WTC11 (cell line): ENCODE data around the gene FAM174B. TPM values are rescaled to one million over a fixed set of nuclear protein-coding genes. Genes with fewer than 3 reads are reported as not detected.

Experiments
- ATAC-seq: fragments of 200-7000 bp; cut with Tn5 transposase; 2 replicates; pipeline ENCODE4 v1.10.0; 2021; ENCODE audit warnings: mild to moderate bottlenecking, moderate library complexity
- CTCF ChIA-PET: fragments of 300-600 bp; sonication (Branson Sonifier 250); formaldehyde crosslinking; loops from one replicate; lab custom pipeline; 2021; ENCODE audit warnings: antibody characterized with exemption; lab: Charles Lee
- POLR2A ChIA-PET: fragments of 350-600 bp; sonication (Branson Sonifier 250); formaldehyde crosslinking; loops from one replicate; lab custom pipeline; 2021; ENCODE audit warnings: antibody characterized with exemption; lab: Charles Lee
- DNase-seq: peaks from one replicate; pipeline ENCODE4 v3.0.0; 2021; ENCODE audit warnings: low spot score
- H3K27ac Mint-ChIP-seq: 2 replicates; pipeline ENCODE4 v1.8.0; 2021; ENCODE audit warnings: mixed read lengths
- H3K27me3 Mint-ChIP-seq: 2 replicates; pipeline ENCODE4 v1.8.0; 2021; ENCODE audit warnings: low read depth, mild to moderate bottlenecking, moderate library complexity, mixed read lengths
- H3K36me3 Mint-ChIP-seq: 2 replicates; pipeline ENCODE4 v1.8.0; 2021; ENCODE audit warnings: mixed read lengths
- H3K4me1 Mint-ChIP-seq: 2 replicates; pipeline ENCODE4 v1.8.0; 2022; ENCODE audit warnings: mixed read lengths
- H3K4me3 Mint-ChIP-seq: 2 replicates; pipeline ENCODE4 v1.8.0; 2021; ENCODE audit warnings: mild to moderate bottlenecking, moderate library complexity, mixed read lengths
- H3K9me3 Mint-ChIP-seq: 2 replicates; pipeline ENCODE4 v1.8.0; 2021; ENCODE audit warnings: mixed read lengths
- CBFB ChIP-seq: sonication (generic); formaldehyde crosslinking; IDR thresholded peaks from 2 replicates; pipeline ENCODE4 v1.8.1; 2022; ENCODE audit warnings: mild to moderate bottlenecking, low read depth, missing genetic modification reagents
- CTCF ChIP-seq: fragments of 200-600 bp; IDR thresholded peaks from 2 replicates; pipeline ENCODE4 v1.8.0; 2022; ENCODE audit warnings: antibody characterized with exemption
- EMX1 ChIP-seq: fragments of 250-450 bp; sonication (Bioruptor Pico); IDR thresholded peaks from 2 replicates; pipeline ENCODE4 v1.8.0; 2021; ENCODE audit warnings: mild to moderate bottlenecking
- FOXP1 ChIP-seq: sonication (generic); formaldehyde crosslinking; IDR thresholded peaks from 2 replicates; pipeline ENCODE4 v1.8.0; 2022; ENCODE audit warnings: missing genetic modification reagents, mild to moderate bottlenecking, moderate library complexity, borderline replicate concordance
- GTF2I ChIP-seq: fragments of 250-450 bp; sonication (Bioruptor Pico); conservative IDR thresholded peaks from 2 replicates; pipeline ENCODE4 v1.4.0; 2021; ENCODE audit warnings: mild to moderate bottlenecking
- HMGXB4 ChIP-seq: sonication (generic); formaldehyde crosslinking; IDR thresholded peaks from 2 replicates; pipeline ENCODE4 v1.8.1; 2023; ENCODE audit warnings: mild to moderate bottlenecking, moderate library complexity, missing genetic modification reagents
- KAT7 ChIP-seq: sonication (generic); formaldehyde crosslinking; IDR thresholded peaks from 2 replicates; pipeline ENCODE4 v1.8.1; 2023; ENCODE audit warnings: missing genetic modification reagents, mild to moderate bottlenecking, borderline replicate concordance
- OVOL2 ChIP-seq: fragments of 250-450 bp; sonication (Bioruptor Pico); IDR thresholded peaks from 2 replicates; pipeline ENCODE4 v1.9.0; 2021; ENCODE audit warnings: mild to moderate bottlenecking, borderline replicate concordance
- SMAD3 ChIP-seq: sonication (generic); formaldehyde crosslinking; IDR thresholded peaks from 2 replicates; pipeline ENCODE4 v1.8.0; 2022; ENCODE audit warnings: missing genetic modification reagents, mild to moderate bottlenecking, borderline replicate concordance
- SOX15 ChIP-seq: fragments of 250-450 bp; sonication (Bioruptor Pico); IDR thresholded peaks from 2 replicates; pipeline ENCODE4 v1.9.0; 2021; ENCODE audit warnings: mild to moderate bottlenecking
- TP53 ChIP-seq: sonication (generic); formaldehyde crosslinking; IDR thresholded peaks from 2 replicates; pipeline ENCODE4 v1.8.1; 2023; ENCODE audit warnings: mild to moderate bottlenecking, missing genetic modification reagents
- ZMAT4 ChIP-seq: fragments of 250-450 bp; sonication (Bioruptor Pico); IDR thresholded peaks from 2 replicates; pipeline ENCODE4 v1.9.0; 2021; ENCODE audit warnings: mild to moderate bottlenecking
- ZNF121 ChIP-seq: sonication (generic); formaldehyde crosslinking; IDR thresholded peaks from 2 replicates; pipeline ENCODE4 v1.8.0; 2023; ENCODE audit warnings: missing genetic modification reagents
- ZNF232 ChIP-seq: sonication (generic); formaldehyde crosslinking; IDR thresholded peaks from 2 replicates; pipeline ENCODE4 v1.8.0; 2022; ENCODE audit warnings: mild to moderate bottlenecking, missing genetic modification reagents
- ZNF396 ChIP-seq: fragments of 250-450 bp; sonication (Bioruptor Pico); IDR thresholded peaks from 2 replicates; pipeline ENCODE4 v1.8.0; 2021; ENCODE audit warnings: mild to moderate bottlenecking, moderate library complexity, borderline replicate concordance
- ZNF416 ChIP-seq: fragments of 250-450 bp; sonication (Bioruptor Pico); IDR thresholded peaks from 2 replicates; pipeline ENCODE4 v1.9.0; 2021; ENCODE audit warnings: mild to moderate bottlenecking, inconsistent platforms
- ZNF423 ChIP-seq: fragments of 250-450 bp; sonication (Bioruptor Pico); IDR thresholded peaks from 2 replicates; pipeline ENCODE4 v2.1.2; 2022; ENCODE audit warnings: mild to moderate bottlenecking, moderate library complexity
- ZNF425 ChIP-seq: fragments of 250-450 bp; sonication (Bioruptor Pico); conservative IDR thresholded peaks from 2 replicates; pipeline ENCODE4 v1.9.0; 2021; ENCODE audit warnings: mild to moderate bottlenecking
- ZNF671 ChIP-seq: fragments of 250-450 bp; sonication (Bioruptor Pico); IDR thresholded peaks from 2 replicates; pipeline ENCODE4 v1.8.0; 2021; ENCODE audit warnings: mild to moderate bottlenecking
- ZSCAN18 ChIP-seq: fragments of 250-450 bp; sonication (Bioruptor Pico); IDR thresholded peaks from 2 replicates; pipeline ENCODE4 v2.1.2; 2022; ENCODE audit warnings: mild to moderate bottlenecking, moderate library complexity
- total RNA-seq: library from RNA; stranded (reverse); gene quantifications from 3 replicates; pipeline ENCODE4 v1.2.3, GENCODE V29; 2021
- TF ChIP-seq, protein P1 (sequence below): sonication (generic); formaldehyde crosslinking; IDR thresholded peaks from 2 replicates; pipeline ENCODE4 v1.8.1; 2023; ENCODE audit warnings: mild to moderate bottlenecking, missing genetic modification reagents, moderate library complexity
- TF ChIP-seq, protein P2 (sequence below): fragments of 250-450 bp; sonication (Bioruptor Pico); IDR thresholded peaks from 2 replicates; pipeline ENCODE4 v1.9.0; 2021; ENCODE audit warnings: mild to moderate bottlenecking

FAM174B gene
- total RNA-seq, 1 experiment from 2014 or later, result 22.1 TPM

- Mint-ChIP-seq H3K27me3 (peaks cover 2% of the 10 kb centered on the region; the same call in 1 of the 2 replicates), H3K27ac (no peak overlapping the region), H3K4me1 (no peaks in the 10 kb centered on the region), H3K9me3 (peaks cover 20% of the 10 kb centered on the region), H3K36me3 (peaks cover 8% of the 10 kb centered on the region; the same call in 1 of the 2 replicates), H3K4me3 (no peak overlapping the region)
- ATAC-seq (no peak), DNase-seq (no peak)
- ChIA-PET POLR2A (no interaction called here), CTCF (interaction anchor here (0.7 kb wide), 1 partner anchor 104 kb away, joined by 7 read pairs; no protein-coding TSS in a partner anchor)
- TF ChIP-seq TP53 (CRISPR knock-in tag) (no peak), SOX15 (CRISPR knock-in tag) (no peak), ZNF423 (no peak), ZNF416 (no peak), OVOL2 (no peak), ZNF121 (CRISPR knock-in tag) (no peak), FOXP1 (CRISPR knock-in tag) (no peak), GTF2I (CRISPR knock-in tag) (no peak), CBFB (no peak), CTCF (no peak), ZMAT4 (CRISPR knock-in tag) (no peak), ZNF671 (CRISPR knock-in tag) (no peak), ZNF396 (CRISPR knock-in tag) (no peak), ZNF232 (CRISPR knock-in tag) (no peak), KAT7 (CRISPR knock-in tag) (no peak)
- TF ChIP-seq, protein P1, sequence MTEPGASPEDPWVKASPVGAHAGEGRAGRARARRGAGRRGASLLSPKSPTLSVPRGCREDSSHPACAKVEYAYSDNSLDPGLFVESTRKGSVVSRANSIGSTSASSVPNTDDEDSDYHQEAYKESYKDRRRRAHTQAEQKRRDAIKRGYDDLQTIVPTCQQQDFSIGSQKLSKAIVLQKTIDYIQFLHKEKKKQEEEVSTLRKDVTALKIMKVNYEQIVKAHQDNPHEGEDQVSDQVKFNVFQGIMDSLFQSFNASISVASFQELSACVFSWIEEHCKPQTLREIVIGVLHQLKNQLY (CRISPR knock-in tag), result no peak
- TF ChIP-seq, protein P2, sequence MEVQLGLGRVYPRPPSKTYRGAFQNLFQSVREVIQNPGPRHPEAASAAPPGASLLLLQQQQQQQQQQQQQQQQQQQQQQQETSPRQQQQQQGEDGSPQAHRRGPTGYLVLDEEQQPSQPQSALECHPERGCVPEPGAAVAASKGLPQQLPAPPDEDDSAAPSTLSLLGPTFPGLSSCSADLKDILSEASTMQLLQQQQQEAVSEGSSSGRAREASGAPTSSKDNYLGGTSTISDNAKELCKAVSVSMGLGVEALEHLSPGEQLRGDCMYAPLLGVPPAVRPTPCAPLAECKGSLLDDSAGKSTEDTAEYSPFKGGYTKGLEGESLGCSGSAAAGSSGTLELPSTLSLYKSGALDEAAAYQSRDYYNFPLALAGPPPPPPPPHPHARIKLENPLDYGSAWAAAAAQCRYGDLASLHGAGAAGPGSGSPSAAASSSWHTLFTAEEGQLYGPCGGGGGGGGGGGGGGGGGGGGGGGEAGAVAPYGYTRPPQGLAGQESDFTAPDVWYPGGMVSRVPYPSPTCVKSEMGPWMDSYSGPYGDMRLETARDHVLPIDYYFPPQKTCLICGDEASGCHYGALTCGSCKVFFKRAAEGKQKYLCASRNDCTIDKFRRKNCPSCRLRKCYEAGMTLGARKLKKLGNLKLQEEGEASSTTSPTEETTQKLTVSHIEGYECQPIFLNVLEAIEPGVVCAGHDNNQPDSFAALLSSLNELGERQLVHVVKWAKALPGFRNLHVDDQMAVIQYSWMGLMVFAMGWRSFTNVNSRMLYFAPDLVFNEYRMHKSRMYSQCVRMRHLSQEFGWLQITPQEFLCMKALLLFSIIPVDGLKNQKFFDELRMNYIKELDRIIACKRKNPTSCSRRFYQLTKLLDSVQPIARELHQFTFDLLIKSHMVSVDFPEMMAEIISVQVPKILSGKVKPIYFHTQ (CRISPR knock-in tag), result no peak
These were observed 76.1 kb downstream of the FAM174B start for GRCh38 chr15:92579486-92579885.

DNA sequence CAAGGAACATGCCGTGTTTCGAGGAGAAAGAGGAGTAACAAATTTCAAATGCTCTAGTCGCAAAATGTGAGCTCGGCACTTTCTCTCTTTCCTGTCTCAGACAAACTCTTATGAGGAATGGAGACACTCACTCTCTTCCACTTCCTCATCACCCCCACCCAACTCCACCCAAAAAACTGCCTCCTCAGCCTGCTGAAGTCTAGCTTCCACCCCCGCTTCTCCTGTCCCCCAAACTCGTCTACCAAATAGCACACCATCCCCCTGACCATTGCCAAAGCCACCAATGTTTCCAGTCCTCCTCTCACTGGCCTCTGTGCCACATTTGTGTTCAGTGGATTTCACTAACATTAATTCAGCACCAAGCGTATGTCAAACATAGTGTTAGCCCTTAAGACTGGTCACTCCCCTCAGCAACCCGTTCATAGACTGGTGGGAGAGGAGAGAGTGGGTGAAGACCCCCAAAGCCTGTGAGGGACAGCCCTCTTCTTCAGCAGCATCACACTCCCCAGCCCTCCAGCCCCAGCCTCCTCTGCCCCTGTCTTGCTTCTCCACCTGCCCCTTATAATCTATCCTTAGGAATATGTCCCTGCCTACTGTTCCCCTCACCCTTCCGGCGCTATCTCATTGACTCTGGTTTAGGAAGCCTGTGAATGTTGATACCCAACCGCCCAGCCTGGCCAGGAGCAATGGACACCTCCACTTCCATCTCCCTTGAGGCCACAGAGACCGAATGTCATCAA, 77.3 kb downstream of the FAM174B start:
- Mint-ChIP-seq H3K27ac (no peak overlapping the region), H3K4me3 (no peak overlapping the region), H3K4me1 (no peaks in the 10 kb centered on the region), H3K36me3 (no peaks in the 10 kb centered on the region), H3K27me3 (peaks cover 2% of the 10 kb centered on the region; the same call in 1 of the 2 replicates), H3K9me3 (peaks cover 8% of the 10 kb centered on the region; the same call in 1 of the 2 replicates)
- ChIA-PET POLR2A (no interaction called here), CTCF (no interaction called here)
- TF ChIP-seq ZNF425 (CRISPR knock-in tag), result no peak
- TF ChIP-seq KAT7 (CRISPR knock-in tag), result no peak
- TF ChIP-seq ZMAT4 (CRISPR knock-in tag), result no peak
- no peak for TF ChIP-seq HMGXB4 (CRISPR knock-in tag)
- TF ChIP-seq SMAD3 (CRISPR knock-in tag), result no peak
- no peak for TF ChIP-seq ZSCAN18 (CRISPR knock-in tag)
- no peak for TF ChIP-seq EMX1 (CRISPR knock-in tag)
- DNase-seq (no peak), ATAC-seq (no peak)
